ENCODE data around the gene ZNF557.

Gene ZNF557

DNA sequence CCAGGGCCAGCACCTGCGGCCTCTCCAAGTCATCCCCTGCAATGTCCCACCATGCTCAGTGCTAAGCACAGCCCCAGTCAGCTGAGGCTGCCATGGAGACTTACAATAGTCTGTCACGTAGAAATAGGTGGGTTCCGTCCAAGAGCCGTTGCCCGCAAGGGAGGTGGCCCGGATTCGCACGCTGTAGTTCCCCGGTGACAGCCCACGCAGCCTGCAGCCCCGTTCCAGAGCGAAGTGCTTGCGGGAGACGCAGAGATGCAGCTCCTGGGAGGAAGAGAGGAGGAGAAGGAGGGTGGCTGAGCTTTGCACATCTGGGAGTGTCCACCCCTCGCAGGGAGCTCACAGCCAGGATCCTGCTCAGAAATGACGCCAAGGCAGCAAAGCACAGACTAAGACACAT, 62.6 kb downstream of the ZNF557 start:
- H3K27me3 ChIP-seq (ENCODE audit: insufficient read depth, low read length) = no peaks in the 10 kb centered on the region
- no peak overlapping the region for H2BK5ac ChIP-seq (ENCODE audit: low read depth, low read length, poor library complexity)
- H3K36me3 ChIP-seq (ENCODE audit: control insufficient read depth in 1 of 2, insufficient read depth in 2 of 2, low read length in 2 of 2) = peaks cover 0 to 2% of the 10 kb centered on the region in 2 experiments
- H3K9me3 ChIP-seq (ENCODE audit: insufficient read depth, low read depth, low read length) = peaks cover 2% of the 10 kb centered on the region
- H2BK12ac ChIP-seq (ENCODE audit: low read length) = no peak overlapping the region
- no peak overlapping the region for H3K18ac ChIP-seq (ENCODE audit: low read length)
- no peak overlapping the region for H2AFZ ChIP-seq (ENCODE audit: insufficient read depth, low read length, poor library complexity)
- no peak overlapping the region for H4K12ac ChIP-seq (ENCODE audit: low read depth, low read length)
- no peaks in the 10 kb centered on the region for H3K4me1 ChIP-seq (ENCODE audit: control insufficient read depth in 1 of 2, insufficient read depth in 2 of 2, low read length in 2 of 2)
- H3K79me1 ChIP-seq (ENCODE audit: low read length) = no peaks in the 10 kb centered on the region
- H3K14ac ChIP-seq (ENCODE audit: low read length) = no peak overlapping the region
- WGBS (ENCODE audit: extremely low coverage, insufficient coverage, insufficient read length) = no CpG with 5 or more reads among the region's 16 CpGs
- no peak overlapping the region for H3K4ac ChIP-seq (ENCODE audit: low read depth, low read length)
- H2BK120ac ChIP-seq (ENCODE audit: insufficient read depth, low read length, poor library complexity) = no peak overlapping the region
- no peak overlapping the region for H3K4me2 ChIP-seq (ENCODE audit: low read length)
- H4K8ac ChIP-seq (ENCODE audit: low read depth, low read length) = no peak overlapping the region
- DNase-seq = no peak
- H3K79me2 ChIP-seq (ENCODE audit: control insufficient read depth, insufficient read depth, low read length, poor library complexity) = no peaks in the 10 kb centered on the region
- no peak overlapping the region for H2AK5ac ChIP-seq (ENCODE audit: low read length)
- no peak overlapping the region for H3K9ac ChIP-seq (ENCODE audit: low read length)
- no peak overlapping the region for H3K4me3 ChIP-seq (ENCODE audit: low read depth, low read length)
- no peak overlapping the region for H3K23ac ChIP-seq (ENCODE audit: low read length)
- H4K91ac ChIP-seq (ENCODE audit: low read depth, low read length) = no peak overlapping the region
- H3K27ac ChIP-seq (ENCODE audit: low read depth, low read length) = no peak overlapping the region

DNA sequence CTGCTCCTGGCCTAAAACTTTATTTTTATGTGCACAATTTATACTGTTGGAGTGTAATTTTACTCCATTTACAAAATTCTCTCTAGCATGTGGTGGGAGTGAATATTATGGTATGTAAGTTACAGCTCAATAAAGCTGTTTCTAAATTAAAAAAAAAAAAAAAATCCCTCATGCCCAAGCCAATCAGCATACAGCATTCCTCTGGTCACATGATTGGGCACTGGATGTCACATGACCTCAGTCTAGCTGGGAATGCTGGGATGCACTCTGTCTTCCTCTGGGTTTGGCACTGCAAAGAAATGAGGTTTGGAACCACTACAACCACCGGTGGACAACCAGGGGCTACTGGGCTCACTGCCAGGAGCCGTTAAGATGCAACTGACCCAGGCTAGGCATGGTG, 67.6 kb downstream of the ZNF557 start:
- H3K4ac ChIP-seq (ENCODE audit: low read depth, low read length) = no peak overlapping the region
- no peak overlapping the region for H3K27ac ChIP-seq (ENCODE audit: low read depth, low read length)
- peaks cover 3% of the 10 kb centered on the region for H3K9me3 ChIP-seq (ENCODE audit: insufficient read depth, low read depth, low read length)
- H3K4me1 ChIP-seq (ENCODE audit: control insufficient read depth in 1 of 2, insufficient read depth in 2 of 2, low read length in 2 of 2) = no peaks in the 10 kb centered on the region
- no peaks in the 10 kb centered on the region for H3K79me1 ChIP-seq (ENCODE audit: low read length)
- H2BK5ac ChIP-seq (ENCODE audit: low read depth, low read length, poor library complexity) = no peak overlapping the region
- no peak overlapping the region for H3K18ac ChIP-seq (ENCODE audit: low read length)
- no peak overlapping the region for H4K12ac ChIP-seq (ENCODE audit: low read depth, low read length)
- H3K27me3 ChIP-seq (ENCODE audit: insufficient read depth, low read length) = no peaks in the 10 kb centered on the region
- H3K14ac ChIP-seq (ENCODE audit: low read length) = no peak overlapping the region
- no peak for DNase-seq
- no peak overlapping the region for H3K4me3 ChIP-seq (ENCODE audit: low read depth, low read length)
- WGBS (ENCODE audit: extremely low coverage, insufficient coverage, insufficient read length) = no CpG with 5 or more reads among the region's 2 CpGs
- H3K79me2 ChIP-seq (ENCODE audit: control insufficient read depth, insufficient read depth, low read length, poor library complexity) = no peaks in the 10 kb centered on the region
- no peak overlapping the region for H3K9ac ChIP-seq (ENCODE audit: low read length)
- no peak overlapping the region for H2AK5ac ChIP-seq (ENCODE audit: low read length)
- H2BK12ac ChIP-seq (ENCODE audit: low read length) = no peak overlapping the region
- H3K4me2 ChIP-seq (ENCODE audit: low read length) = no peak overlapping the region
- H2BK120ac ChIP-seq (ENCODE audit: insufficient read depth, low read length, poor library complexity) = no peak overlapping the region
- no peak overlapping the region for H4K8ac ChIP-seq (ENCODE audit: low read depth, low read length)
- peaks cover 6 to 7% of the 10 kb centered on the region in 2 experiments for H3K36me3 ChIP-seq (ENCODE audit: control insufficient read depth in 1 of 2, insufficient read depth in 2 of 2, low read length in 2 of 2)
- no peak overlapping the region for H3K23ac ChIP-seq (ENCODE audit: low read length)
- H2AFZ ChIP-seq (ENCODE audit: insufficient read depth, low read length, poor library complexity) = no peak overlapping the region
- no peak overlapping the region for H4K91ac ChIP-seq (ENCODE audit: low read depth, low read length)
